Neural progenitor cell (in vitro differentiated cells): ENCODE data around the gene ST6GAL1. TPM values are rescaled to one million over a fixed set of nuclear protein-coding genes. Genes with fewer than 3 reads are reported as not detected.

ENCODE experiments used
- DNase-seq: peaks from one replicate; pipeline ENCODE4 v3.0.0-alpha.2; 2016; ENCODE audit warnings: low spot score
- H2AFZ ChIP-seq: fragments of 200-600 bp; sonication (generic); replicated peaks from 2 replicates; pipeline ENCODE4 v1.6.1; 2016; ENCODE audit warnings: antibody characterized with exemption
- H3F3A ChIP-seq: fragments of 200-600 bp; sonication (generic); 2 replicates; pipeline ENCODE4 v1.6.1; 2016; ENCODE audit warnings: antibody characterized with exemption, low read depth
- H3K27ac ChIP-seq: fragments of 200-600 bp; sonication (generic); 2 replicates; pipeline ENCODE4 v1.5.1; 2016; ENCODE audit warnings: mild to moderate bottlenecking
- H3K27me3 ChIP-seq: fragments of 200-600 bp; sonication (generic); 2 replicates; pipeline ENCODE4 v1.6.1; 2016; ENCODE audit warnings: mild to moderate bottlenecking, moderate library complexity
- H3K36me3 ChIP-seq: fragments of 200-600 bp; sonication (generic); 2 replicates; pipeline ENCODE4 v1.5.1; 2016
- H3K4me1 ChIP-seq: fragments of 200-600 bp; sonication (generic); 2 replicates; pipeline ENCODE4 v1.6.1; 2016; ENCODE audit warnings: mixed run types
- H3K4me2 ChIP-seq: fragments of 200-600 bp; sonication (generic); 2 replicates; pipeline ENCODE4 v1.6.1; 2016
- H3K4me3 ChIP-seq: fragments of 200-600 bp; sonication (generic); 2 replicates; pipeline ENCODE4 v1.5.1; 2016
- H3K79me2 ChIP-seq: fragments of 200-600 bp; sonication (generic); 2 replicates; pipeline ENCODE4 v1.6.1; 2016; ENCODE audit warnings: low read depth
- H3K9ac ChIP-seq: fragments of 200-600 bp; sonication (generic); 2 replicates; pipeline ENCODE4 v1.6.1; 2016
- H3K9me3 ChIP-seq: fragments of 200-600 bp; sonication (generic); 2 replicates; pipeline ENCODE4 v1.5.1; 2016; ENCODE audit warnings: low read depth
- H4K20me1 ChIP-seq: fragments of 200-600 bp; sonication (generic); 2 replicates; pipeline ENCODE4 v1.6.1; 2016; ENCODE audit warnings: low read depth
- H3K27ac Mint-ChIP-seq: 3 replicates; pipeline ENCODE4 v1.8.0; 2021; ENCODE audit warnings: mixed read lengths
- H3K27me3 Mint-ChIP-seq: 2 replicates; pipeline ENCODE4 v1.8.0; 2022; ENCODE audit warnings: low read depth, mild to moderate bottlenecking, inconsistent platforms, moderate library complexity, mixed read lengths; ENCODE audit not compliant: insufficient read depth
- H3K36me3 Mint-ChIP-seq: 3 replicates; pipeline ENCODE4 v1.8.0; 2021; ENCODE audit warnings: mixed read lengths
- H3K4me1 Mint-ChIP-seq: 3 replicates; pipeline ENCODE4 v1.8.0; 2021; ENCODE audit warnings: mixed read lengths
- H3K4me3 Mint-ChIP-seq: 3 replicates; pipeline ENCODE4 v1.8.0; 2021; ENCODE audit warnings: mild to moderate bottlenecking, moderate library complexity, mixed read lengths
- H3K9me3 Mint-ChIP-seq: 3 replicates; pipeline ENCODE4 v1.8.0; 2020; ENCODE audit warnings: mixed read lengths
- CTCF ChIP-seq: fragments of 200-600 bp; sonication (generic); IDR thresholded peaks from 2 replicates; pipeline ENCODE4 v1.5.1; 2017; ENCODE audit warnings: antibody characterized with exemption, mild to moderate bottlenecking
- EZH2 ChIP-seq: fragments of 200-600 bp; sonication (generic); IDR thresholded peaks from 2 replicates; pipeline ENCODE4 v1.6.1; 2017; ENCODE audit warnings: antibody characterized with exemption, mild to moderate bottlenecking, moderate library complexity
- EZH2phosphoT487 ChIP-seq: fragments of 200-600 bp; sonication (generic); IDR thresholded peaks from 2 replicates; pipeline ENCODE4 v1.6.1; 2017; ENCODE audit warnings: antibody characterized with exemption
- total RNA-seq: library from RNA; depleted of rRNA; stranded (reverse); fragments of >200 nt; gene quantifications from 2 replicates; pipeline ENCODE4 v1.2.3, GENCODE V29; 2015; ENCODE audit warnings: low replicate concordance

ST6GAL1 gene
- total RNA-seq, 1 donor from 2014 or later: 27.3 TPM

DNA sequence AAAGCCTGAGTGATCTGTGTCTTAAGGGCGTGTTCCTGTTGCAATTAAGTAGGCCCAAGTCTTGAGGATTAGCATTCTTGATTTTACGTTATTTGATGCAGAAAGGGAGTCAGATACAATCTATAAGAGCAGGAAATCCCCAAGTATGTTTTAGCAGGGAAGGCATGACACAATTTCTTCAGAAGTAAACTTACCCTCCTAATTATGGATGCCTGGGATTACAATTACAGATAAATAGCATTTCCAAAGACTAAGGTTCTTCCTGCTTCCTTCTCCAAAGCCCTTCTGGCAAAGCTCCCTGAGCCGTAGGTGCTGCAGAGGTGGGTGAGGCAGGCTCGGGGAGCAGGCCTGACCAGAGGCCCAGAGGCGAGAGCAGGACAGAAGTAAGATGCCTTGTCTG, 34.9 kb upstream of the ST6GAL1 start:
- Histone ChIP-seq H3F3A (peaks cover 7% of the 10 kb centered on the region), H4K20me1 (no peaks in the 10 kb centered on the region), H3K4me2 (no peak overlapping the region), H3K36me3 (no peaks in the 10 kb centered on the region), H3K4me3 (no peak overlapping the region), H3K9me3 (no peaks in the 10 kb centered on the region), H3K79me2 (no peaks in the 10 kb centered on the region), H3K27me3 (no peaks in the 10 kb centered on the region), H3K27ac (no peak overlapping the region), H3K4me1 (peaks cover 10% of the 10 kb centered on the region), H2AFZ (no peak overlapping the region), H3K9ac (no peak overlapping the region)
- Mint-ChIP-seq H3K27me3 (peaks cover 6% of the 10 kb centered on the region), H3K4me1 (peaks cover 5% of the 10 kb centered on the region), H3K4me3 (no peak overlapping the region), H3K27ac (no peak overlapping the region), H3K9me3 (no peaks in the 10 kb centered on the region), H3K36me3 (no peaks in the 10 kb centered on the region)
- DNase-seq: no peak
- no peak for TF ChIP-seq EZH2
- no peak for TF ChIP-seq CTCF
- TF ChIP-seq EZH2phosphoT487: no peak

DNA sequence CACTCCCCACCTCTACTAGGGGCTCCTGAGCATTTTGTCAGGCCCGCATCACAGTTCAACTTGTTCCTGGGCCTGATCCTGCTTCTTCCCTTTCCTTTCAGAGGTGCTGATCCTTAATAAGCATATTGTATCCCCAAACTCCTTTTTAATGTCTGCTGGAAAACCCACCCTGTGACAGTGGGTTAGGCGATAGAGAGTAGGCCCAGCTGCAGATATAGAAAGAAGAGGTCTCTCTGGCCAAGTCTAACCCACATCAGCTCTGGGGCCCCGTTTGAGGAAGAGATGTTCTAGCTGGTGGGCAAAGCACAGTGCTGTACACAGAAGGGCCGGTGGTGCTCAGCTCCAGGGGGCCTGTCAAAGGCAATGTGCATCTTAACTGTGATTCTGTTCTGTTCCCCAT, 34.3 kb upstream of the ST6GAL1 start:
- H3K4me3 ChIP-seq: no peak overlapping the region
- TF ChIP-seq CTCF: no peak
- TF ChIP-seq EZH2: no peak
- TF ChIP-seq EZH2phosphoT487: no peak
- Mint-ChIP-seq H3K4me1 (peaks cover 5% of the 10 kb centered on the region), H3K9me3 (no peaks in the 10 kb centered on the region), H3K36me3 (no peaks in the 10 kb centered on the region), H3K27ac (no peak overlapping the region), H3K4me3 (no peak overlapping the region), H3K27me3 (peaks cover 6% of the 10 kb centered on the region)
- no peak overlapping the region for H2AFZ ChIP-seq
- DNase-seq: no peak
- H3K9me3 ChIP-seq: no peaks in the 10 kb centered on the region
- no peaks in the 10 kb centered on the region for H3K27me3 ChIP-seq
- H4K20me1 ChIP-seq: no peaks in the 10 kb centered on the region
- H3K79me2 ChIP-seq: no peaks in the 10 kb centered on the region
- H3K27ac ChIP-seq: no peak overlapping the region
- H3K4me1 ChIP-seq: peaks cover 10% of the 10 kb centered on the region
- no peaks in the 10 kb centered on the region for H3K36me3 ChIP-seq
- no peak overlapping the region for H3K9ac ChIP-seq
- H3F3A ChIP-seq: peaks cover 7% of the 10 kb centered on the region
- no peak overlapping the region for H3K4me2 ChIP-seq

GRCh38 chr3:186896875-186897274, 33.5 kb upstream of the ST6GAL1 start:
- Histone ChIP-seq H3K4me2 (no peak overlapping the region), H3F3A (peaks cover 7% of the 10 kb centered on the region), H4K20me1 (no peaks in the 10 kb centered on the region), H3K4me3 (no peak overlapping the region), H3K79me2 (no peaks in the 10 kb centered on the region), H3K27me3 (no peaks in the 10 kb centered on the region), H3K9me3 (no peaks in the 10 kb centered on the region), H3K9ac (no peak overlapping the region), H2AFZ (peak overlapping the region; percentile 17), H3K4me1 (peaks cover 10% of the 10 kb centered on the region), H3K27ac (no peak overlapping the region), H3K36me3 (no peaks in the 10 kb centered on the region)
- peaks cover 6% of the 10 kb centered on the region for H3K27me3 Mint-ChIP-seq
- H3K4me1 Mint-ChIP-seq: peaks cover 5% of the 10 kb centered on the region
- DNase-seq: no peak
- TF ChIP-seq CTCF: no peak
- no peak for TF ChIP-seq EZH2phosphoT487
- no peak for TF ChIP-seq EZH2
- H3K36me3 Mint-ChIP-seq: no peaks in the 10 kb centered on the region
- no peak overlapping the region for H3K27ac Mint-ChIP-seq
- no peaks in the 10 kb centered on the region for H3K9me3 Mint-ChIP-seq
- H3K4me3 Mint-ChIP-seq: no peak overlapping the region
